GM18502 (cell line): Measurements from ENCODE around the gene ZNF664.

Experiments
- ATAC-seq: cut with Tn5 transposase; IDR thresholded peaks from one replicate; pipeline ENCODE4 v1.9.1; 2021; ENCODE audit warnings: mild to moderate bottlenecking; ENCODE audit not compliant: unreplicated experiment, poor library complexity

Gene ZNF664

GRCh38 chr12:123986374-123986965 lies 13.5 kb downstream of the ZNF664 start:
- ATAC-seq: no peak

- ATAC-seq: no peak
Measured at GRCh38 chr12:123987022-123987421, 14.0 kb downstream of the ZNF664 start.

- no peak for ATAC-seq
Measured at GRCh38 chr12:123989168-123989567, 16.2 kb downstream of the ZNF664 start.

- no peak for ATAC-seq
Measured at GRCh38 chr12:123989753-123990152, 16.7 kb downstream of the ZNF664 start.

GRCh38 chr12:123990511-123990910 lies 17.5 kb downstream of the ZNF664 start:
- ATAC-seq: no peak

GRCh38 chr12:123991372-123991951 lies 18.4 kb downstream of the ZNF664 start:
- ATAC-seq: no peak

- no peak for ATAC-seq
Measured at GRCh38 chr12:123992118-123992825, 19.3 kb downstream of the ZNF664 start.

- no peak for ATAC-seq
Measured at GRCh38 chr12:123995023-123995748, 22.2 kb downstream of the ZNF664 start.

- no peak for ATAC-seq
Measured at GRCh38 chr12:123996581-123996980, 23.6 kb downstream of the ZNF664 start.

- no peak for ATAC-seq
Measured at GRCh38 chr12:123997033-123997822, 24.2 kb downstream of the ZNF664 start.

- ATAC-seq: no peak
Measured at GRCh38 chr12:123997908-123998307, 24.9 kb downstream of the ZNF664 start.

- no peak for ATAC-seq
Measured at GRCh38 chr12:123998344-123998990, 25.5 kb downstream of the ZNF664 start.

- no peak for ATAC-seq
Measured at GRCh38 chr12:123998991-123999359, 26.0 kb downstream of the ZNF664 start.

- ATAC-seq: no peak
Measured at GRCh38 chr12:124000111-124000510, 27.1 kb downstream of the ZNF664 start.

- no peak for ATAC-seq
Measured at GRCh38 chr12:124001343-124001742, 28.3 kb downstream of the ZNF664 start.

GRCh38 chr12:124002021-124002644 lies 29.1 kb downstream of the ZNF664 start:
- no peak for ATAC-seq

GRCh38 chr12:124002654-124003053 lies 29.6 kb downstream of the ZNF664 start:
- no peak for ATAC-seq

GRCh38 chr12:124004233-124004875 lies 31.3 kb downstream of the ZNF664 start:
- no peak for ATAC-seq
